Gastroesophageal sphincter (tissue), 3 donors: ENCODE measurements around the gene ANKRD24.

Experiments
- EP300 ChIP-seq: sonication (generic); formaldehyde crosslinking; IDR thresholded peaks from one replicate; pipeline ENCODE4 v1.6.1; 2017; ENCODE audit warnings: antibody characterized with exemption, mild to moderate bottlenecking
- POLR2A ChIP-seq, 2 donors: fragments of 450-650 bp; IDR thresholded peaks; one replicate each; pipeline ENCODE4 v1.6.1; 2017; ENCODE audit warnings: antibody characterized with exemption in 2 of 2, mild to moderate bottlenecking in 2 of 2, moderate library complexity in 1 of 2
- POLR2AphosphoS5 ChIP-seq: sonication (generic); formaldehyde crosslinking; IDR thresholded peaks from one replicate; pipeline ENCODE4 v1.6.1; 2017; ENCODE audit warnings: antibody characterized with exemption
- TF ChIP-seq, protein P1 (sequence below), 4 experiments: fragments of 200-600 bp in 2 of 4; fragments of 450-650 bp in 2 of 4; sonication (generic) in 1 of 4; IDR thresholded peaks; one replicate each; pipeline ENCODE4 v1.5.1; 2017 to 2019; ENCODE audit warnings: antibody characterized with exemption in 4 of 4, mild to moderate bottlenecking in 2 of 4, moderate library complexity in 2 of 4

DNA sequence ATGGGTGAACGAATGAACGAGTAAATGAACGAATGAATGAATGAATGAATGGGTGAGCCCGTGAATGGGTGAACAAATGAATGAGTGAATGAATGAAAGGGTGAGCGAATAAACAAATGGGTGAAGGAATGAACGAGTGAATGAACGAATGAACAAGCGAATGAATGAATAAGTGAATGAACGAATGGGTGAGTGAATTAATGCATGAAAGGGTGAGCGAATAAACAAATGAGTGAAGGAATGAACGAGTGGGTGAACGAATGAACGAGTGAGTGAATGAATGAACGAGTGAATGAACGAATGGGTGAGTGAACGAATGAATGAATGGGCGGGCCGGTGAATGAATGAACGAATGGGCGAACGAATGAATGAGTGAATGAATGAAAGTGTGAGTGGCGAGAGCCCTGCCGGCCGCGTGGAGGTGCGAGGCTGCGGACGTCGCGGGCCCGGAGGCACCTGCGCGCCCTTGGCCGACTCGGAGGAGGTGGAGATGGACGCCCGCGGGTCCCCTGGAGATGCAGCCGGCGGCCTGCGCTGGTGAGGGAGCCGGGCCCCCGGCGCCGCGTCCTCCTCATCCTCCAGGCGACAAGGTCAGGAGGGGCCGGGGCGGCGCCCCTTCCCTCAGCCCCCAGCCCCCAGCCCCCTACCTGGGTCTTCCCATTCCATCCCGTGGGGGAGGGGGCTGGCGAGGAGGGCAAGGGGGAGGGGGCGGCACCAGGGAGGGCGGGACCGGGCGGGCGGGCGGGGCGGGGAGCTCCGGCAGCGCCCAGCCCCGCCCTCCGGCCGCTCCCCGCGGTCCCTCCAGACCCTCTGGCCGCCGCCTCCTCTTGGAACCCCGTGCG lies 15.4 kb downstream of the ANKRD24 start:
- TF ChIP-seq EP300 = no peak
- TF ChIP-seq, protein P1, sequence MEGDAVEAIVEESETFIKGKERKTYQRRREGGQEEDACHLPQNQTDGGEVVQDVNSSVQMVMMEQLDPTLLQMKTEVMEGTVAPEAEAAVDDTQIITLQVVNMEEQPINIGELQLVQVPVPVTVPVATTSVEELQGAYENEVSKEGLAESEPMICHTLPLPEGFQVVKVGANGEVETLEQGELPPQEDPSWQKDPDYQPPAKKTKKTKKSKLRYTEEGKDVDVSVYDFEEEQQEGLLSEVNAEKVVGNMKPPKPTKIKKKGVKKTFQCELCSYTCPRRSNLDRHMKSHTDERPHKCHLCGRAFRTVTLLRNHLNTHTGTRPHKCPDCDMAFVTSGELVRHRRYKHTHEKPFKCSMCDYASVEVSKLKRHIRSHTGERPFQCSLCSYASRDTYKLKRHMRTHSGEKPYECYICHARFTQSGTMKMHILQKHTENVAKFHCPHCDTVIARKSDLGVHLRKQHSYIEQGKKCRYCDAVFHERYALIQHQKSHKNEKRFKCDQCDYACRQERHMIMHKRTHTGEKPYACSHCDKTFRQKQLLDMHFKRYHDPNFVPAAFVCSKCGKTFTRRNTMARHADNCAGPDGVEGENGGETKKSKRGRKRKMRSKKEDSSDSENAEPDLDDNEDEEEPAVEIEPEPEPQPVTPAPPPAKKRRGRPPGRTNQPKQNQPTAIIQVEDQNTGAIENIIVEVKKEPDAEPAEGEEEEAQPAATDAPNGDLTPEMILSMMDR (IDR thresholded peaks at IDR 0.05) = no peak
- no peak for TF ChIP-seq POLR2A (IDR thresholded peaks at IDR 0.05)
- no peak for TF ChIP-seq POLR2AphosphoS5
